Mucosa of rectum (tissue), 2 donors: ENCODE measurements around the gene DAPK1.

Experiments used
- H3K27ac ChIP-seq, 2 donors: one replicate each; pipeline ENCODE4 v1.7.0; 2013; ENCODE audit warnings: inconsistent platforms in 2 of 2, low read depth in 2 of 2, low read length in 2 of 2
- H3K27me3 ChIP-seq, 2 donors: one replicate each; pipeline ENCODE4 v1.7.0; 2013; ENCODE audit warnings: low read length in 2 of 2; ENCODE audit not compliant: control insufficient read depth in 2 of 2, insufficient read depth in 2 of 2
- H3K36me3 ChIP-seq, 2 donors: one replicate each; pipeline ENCODE4 v1.7.0; 2013; ENCODE audit warnings: low read length in 2 of 2; ENCODE audit not compliant: control insufficient read depth in 2 of 2, insufficient read depth in 2 of 2
- H3K4me1 ChIP-seq, 2 donors: one replicate each; pipeline ENCODE4 v1.7.0; 2013; ENCODE audit warnings: low read length in 2 of 2, mild to moderate bottlenecking in 1 of 2; ENCODE audit not compliant: control insufficient read depth in 2 of 2, insufficient read depth in 2 of 2
- H3K4me3 ChIP-seq, 2 donors: one replicate each; pipeline ENCODE4 v1.7.0; 2013; ENCODE audit warnings: low read length in 2 of 2
- H3K9ac ChIP-seq, 2 donors: one replicate each; pipeline ENCODE4 v1.7.0; 2013; ENCODE audit warnings: low read length in 2 of 2, low read depth in 1 of 2, mild to moderate bottlenecking in 1 of 2
- H3K9me3 ChIP-seq, 2 donors: one replicate each; pipeline ENCODE4 v1.7.0; 2013; ENCODE audit warnings: low read length in 2 of 2; ENCODE audit not compliant: control insufficient read depth in 2 of 2
- donor health status: healthy.
- donor health status: Normal muscosa, but diverticular disease.

The DAPK1 gene

DNA sequence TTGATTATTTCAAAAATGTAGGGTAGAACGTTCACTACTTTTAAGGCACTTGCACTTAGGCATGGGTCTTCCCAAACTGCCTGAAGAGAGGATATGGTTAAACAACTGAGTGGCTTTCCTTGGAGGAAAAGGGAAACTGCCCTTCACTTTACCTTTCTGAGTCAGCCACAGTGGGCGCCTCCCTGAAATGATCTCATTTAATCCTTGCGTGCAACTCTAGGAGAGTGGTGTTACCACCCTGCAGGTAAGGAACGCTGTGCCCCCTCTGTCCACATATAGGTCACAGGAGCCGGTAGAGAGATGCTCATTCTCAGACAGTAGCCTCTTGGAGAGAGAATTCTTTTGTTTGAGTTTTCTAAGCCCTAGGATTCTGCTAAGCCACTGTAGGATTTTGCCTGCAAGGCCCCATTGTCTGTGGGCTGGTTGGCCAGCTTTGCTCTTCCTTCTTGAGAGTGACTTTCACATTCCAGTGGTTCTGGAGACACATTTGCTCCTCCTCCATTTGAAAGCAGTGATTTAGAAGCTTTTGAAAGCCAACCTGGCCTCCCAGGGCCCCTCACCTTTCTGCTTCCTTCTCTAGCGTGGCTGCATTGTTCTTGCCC lies 118.0 kb downstream of the DAPK1 start:
- no peak overlapping the region for H3K9ac ChIP-seq
- H3K9me3 ChIP-seq: no peaks in the 10 kb centered on the region
- H3K27ac ChIP-seq: no peak overlapping the region
- no peaks in the 10 kb centered on the region for H3K4me1 ChIP-seq
- no peaks in the 10 kb centered on the region for H3K36me3 ChIP-seq
- no peak overlapping the region for H3K4me3 ChIP-seq
- no peaks in the 10 kb centered on the region for H3K27me3 ChIP-seq

DNA sequence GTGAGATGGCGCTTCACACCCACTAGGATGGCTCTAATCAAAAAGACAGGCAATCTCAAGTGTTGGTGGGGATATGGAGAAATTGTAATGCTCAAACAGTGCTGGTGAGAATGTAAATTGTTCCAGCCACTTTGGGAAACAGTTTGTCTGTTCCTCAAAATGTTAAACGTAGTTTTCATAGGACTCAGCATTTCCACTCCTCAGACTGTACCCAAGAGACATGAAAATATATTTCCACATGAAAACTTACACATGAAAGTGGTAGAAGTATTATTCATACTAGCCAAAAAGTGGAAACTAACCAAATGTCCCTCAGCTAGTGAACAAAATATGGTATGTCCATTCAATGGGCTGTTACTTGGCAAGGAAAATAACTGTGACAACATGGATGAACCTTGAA lies 120.6 kb downstream of the DAPK1 start:
- Histone ChIP-seq H3K4me3 (no peak overlapping the region), H3K27me3 (no peaks in the 10 kb centered on the region), H3K9ac (no peak overlapping the region), H3K27ac (peak overlapping the region in 1 of 2 donors; percentile 1), H3K36me3 (no peaks in the 10 kb centered on the region), H3K4me1 (no peaks in the 10 kb centered on the region), H3K9me3 (no peaks in the 10 kb centered on the region)

DNA sequence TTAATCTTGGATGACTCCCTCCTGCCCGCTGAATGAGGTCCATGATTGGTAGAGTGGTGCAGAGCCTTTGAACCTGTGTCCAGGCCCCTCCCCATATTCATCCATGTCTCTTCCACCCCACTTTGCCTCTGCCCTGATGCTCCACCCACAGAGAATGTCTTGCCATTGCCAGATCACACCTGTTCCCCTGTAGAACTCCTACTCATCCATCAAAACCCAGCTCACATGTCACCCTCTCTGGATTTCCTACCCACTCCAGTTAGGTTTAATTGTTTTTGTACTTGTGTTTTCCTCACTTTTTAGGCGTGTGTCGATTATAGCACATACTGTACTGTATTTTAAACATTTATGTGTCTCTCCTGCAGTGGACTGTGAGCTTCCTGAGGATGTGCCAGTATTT lies 121.3 kb downstream of the DAPK1 start:
- Histone ChIP-seq H3K4me3 (no peak overlapping the region), H3K4me1 (no peaks in the 10 kb centered on the region), H3K9ac (no peak overlapping the region)

GRCh38 chr9:87619346-87619745 lies 121.7 kb downstream of the DAPK1 start:
- Histone ChIP-seq H3K9ac (peak overlapping the region in 1 of 2 donors; percentile 48), H3K4me3 (no peak overlapping the region), H3K9me3 (no peaks in the 10 kb centered on the region), H3K27ac (no peak overlapping the region), H3K36me3 (no peaks in the 10 kb centered on the region), H3K27me3 (no peaks in the 10 kb centered on the region), H3K4me1 (no peaks in the 10 kb centered on the region)

More for the DNA sequence above, 121.3 kb downstream of the DAPK1 start:
- Histone ChIP-seq H3K27me3 (no peaks in the 10 kb centered on the region), H3K9me3 (no peaks in the 10 kb centered on the region), H3K27ac (no peak overlapping the region), H3K36me3 (no peaks in the 10 kb centered on the region)

DNA sequence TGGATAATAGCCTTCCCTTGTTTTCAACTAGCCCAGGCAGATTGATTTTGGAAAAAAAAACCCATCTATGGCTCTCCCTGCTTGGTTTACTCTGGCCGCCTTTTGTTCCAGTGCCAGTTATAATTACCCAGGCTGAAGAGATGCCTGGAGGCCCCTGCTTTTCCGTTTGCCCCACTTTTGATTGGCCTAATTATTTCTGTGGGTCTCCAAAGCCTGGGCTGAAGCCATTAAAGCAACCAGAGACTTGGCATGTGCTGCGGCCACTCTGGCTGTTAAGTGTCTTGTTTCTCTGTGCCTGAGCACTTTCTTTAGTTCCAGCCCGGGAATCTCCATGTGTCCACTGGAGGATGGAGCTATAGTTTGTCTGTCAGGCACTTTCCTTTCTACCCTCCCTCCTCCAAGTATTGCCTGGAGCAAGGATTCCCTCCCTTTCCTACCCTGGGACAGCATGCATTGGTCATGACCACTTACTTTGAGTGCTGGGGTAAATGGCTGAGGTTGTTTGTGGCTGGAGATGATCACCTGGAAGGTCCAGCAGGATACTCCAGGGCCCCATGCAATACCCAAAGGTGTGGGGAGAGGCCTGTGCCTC lies 123.2 kb downstream of the DAPK1 start:
- no peaks in the 10 kb centered on the region for H3K4me1 ChIP-seq
- no peaks in the 10 kb centered on the region for H3K9me3 ChIP-seq
- H3K36me3 ChIP-seq: no peaks in the 10 kb centered on the region
- no peak overlapping the region for H3K27ac ChIP-seq
- no peaks in the 10 kb centered on the region for H3K27me3 ChIP-seq
- H3K4me3 ChIP-seq: no peak overlapping the region
- H3K9ac ChIP-seq: no peak overlapping the region

GRCh38 chr9:87622098-87622497 lies 124.4 kb downstream of the DAPK1 start:
- Histone ChIP-seq H3K36me3 (no peaks in the 10 kb centered on the region), H3K4me1 (no peaks in the 10 kb centered on the region), H3K9me3 (no peaks in the 10 kb centered on the region), H3K9ac (no peak overlapping the region), H3K27me3 (no peaks in the 10 kb centered on the region), H3K27ac (no peak overlapping the region), H3K4me3 (no peak overlapping the region)

- Histone ChIP-seq H3K9ac (no peak overlapping the region), H3K36me3 (no peaks in the 10 kb centered on the region), H3K27me3 (no peaks in the 10 kb centered on the region), H3K4me1 (no peaks in the 10 kb centered on the region), H3K27ac (no peak overlapping the region), H3K9me3 (no peaks in the 10 kb centered on the region), H3K4me3 (no peak overlapping the region)
Observed at GRCh38 chr9:87622923-87623322, 125.3 kb downstream of the DAPK1 start.

DNA sequence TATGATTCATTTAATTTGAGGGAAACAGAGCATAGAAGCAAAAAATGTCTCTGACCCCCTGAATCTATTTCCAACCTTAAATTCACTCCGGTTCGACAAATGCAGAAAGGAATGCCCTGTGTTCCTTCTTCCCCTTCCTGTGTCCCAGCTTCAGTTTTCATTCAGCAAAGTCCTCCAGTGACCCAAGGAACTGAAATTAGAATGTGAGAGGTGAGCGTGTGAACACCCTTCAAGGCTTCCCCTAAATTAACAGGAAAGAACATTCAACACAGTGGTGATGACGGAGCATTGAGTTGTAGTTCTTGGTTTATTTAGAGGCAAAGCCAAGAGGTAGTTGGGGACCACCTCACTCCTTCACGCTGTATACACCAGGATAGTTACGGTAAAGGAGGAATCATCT lies 130.7 kb downstream of the DAPK1 start:
- Histone ChIP-seq H3K27ac (no peak overlapping the region), H3K36me3 (no peaks in the 10 kb centered on the region), H3K27me3 (no peaks in the 10 kb centered on the region), H3K4me1 (no peaks in the 10 kb centered on the region), H3K4me3 (no peak overlapping the region), H3K9ac (no peak overlapping the region), H3K9me3 (no peaks in the 10 kb centered on the region)

DNA sequence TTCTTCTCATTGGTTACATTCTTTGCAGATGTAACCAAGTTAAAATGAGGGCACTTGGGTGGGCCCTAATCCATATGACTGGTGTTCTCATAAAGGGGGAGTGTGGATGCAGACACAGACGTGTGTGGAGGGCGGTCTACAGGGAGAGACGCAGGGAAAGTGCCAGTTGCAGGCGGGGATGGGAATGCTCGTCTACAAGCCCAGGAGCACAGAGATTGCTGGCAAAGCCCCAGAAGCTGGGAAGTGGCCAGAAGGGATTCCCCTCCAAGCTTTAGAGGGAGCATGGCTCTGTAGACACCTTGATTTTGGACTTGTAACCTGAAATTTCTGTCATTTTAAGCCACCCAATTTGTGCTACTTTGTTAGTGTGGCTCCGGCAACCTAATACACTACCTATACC lies 131.4 kb downstream of the DAPK1 start:
- Histone ChIP-seq H3K4me3 (no peak overlapping the region), H3K9me3 (no peaks in the 10 kb centered on the region), H3K27me3 (no peaks in the 10 kb centered on the region), H3K36me3 (no peaks in the 10 kb centered on the region), H3K9ac (no peak overlapping the region), H3K4me1 (no peaks in the 10 kb centered on the region), H3K27ac (no peak overlapping the region)

DNA sequence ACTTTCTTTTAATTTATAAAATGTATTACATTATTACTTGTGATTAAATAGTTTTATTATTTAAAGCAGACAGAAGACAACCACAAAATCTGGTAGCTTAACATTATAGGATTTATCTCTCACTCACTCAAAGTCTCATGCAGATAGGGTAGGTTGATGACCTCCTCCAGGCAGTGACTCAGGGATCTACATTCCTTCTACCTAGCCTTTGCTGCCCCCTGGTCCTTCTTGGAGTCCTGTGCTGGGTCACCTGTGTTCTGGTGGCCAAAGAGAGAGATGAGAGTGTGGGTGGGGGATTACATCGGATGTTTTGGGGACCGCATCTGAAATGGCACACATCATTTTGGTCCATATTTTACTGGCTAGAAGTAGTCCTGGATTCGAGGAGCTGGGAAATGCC lies 132.6 kb downstream of the DAPK1 start:
- no peaks in the 10 kb centered on the region for H3K27me3 ChIP-seq
- H3K9ac ChIP-seq: no peak overlapping the region
- H3K9me3 ChIP-seq: no peaks in the 10 kb centered on the region
- H3K4me1 ChIP-seq: no peaks in the 10 kb centered on the region
- no peak overlapping the region for H3K27ac ChIP-seq
- H3K36me3 ChIP-seq: no peaks in the 10 kb centered on the region
- no peak overlapping the region for H3K4me3 ChIP-seq
